Kidney epithelial cell (primary cell): ENCODE data around the gene RADIL. TPM values are rescaled to one million over a fixed set of nuclear protein-coding genes. Genes with fewer than 3 reads are reported as not detected.

Source experiments
- DNase-seq: peaks from one replicate; pipeline ENCODE4 v3.0.0-alpha.2; 2010; ENCODE audit warnings: low read depth
- H3K27me3 ChIP-seq: 2 replicates; pipeline ENCODE4 v1.6.0; 2011; ENCODE audit warnings: low read length; ENCODE audit not compliant: control insufficient read depth, insufficient read depth
- H3K36me3 ChIP-seq: 2 replicates; pipeline ENCODE4 v1.5.1; 2011; ENCODE audit warnings: low read length; ENCODE audit not compliant: control insufficient read depth, insufficient read depth
- H3K4me3 ChIP-seq: 2 replicates; pipeline ENCODE4 v1.5.1; 2011; ENCODE audit warnings: low read depth, mild to moderate bottlenecking, control low read depth, low read length
- CTCF ChIP-seq: IDR thresholded peaks from 2 replicates; pipeline ENCODE4 v1.5.1; 2011; ENCODE audit warnings: mild to moderate bottlenecking, moderate library complexity, low read length, control low read depth, inconsistent platforms; ENCODE audit not compliant: insufficient read depth, poor library complexity, severe bottlenecking
- total RNA-seq: library from RNA; depleted of rRNA; stranded (reverse); fragments of >200 nt; gene quantifications from 2 replicates; pipeline ENCODE4 v1.2.3, GENCODE V29; 2015

RADIL gene
- total RNA-seq, 1 donor from 2014 or later = 3.5 TPM

- H3K4me3 ChIP-seq = no peak overlapping the region
- no peaks in the 10 kb centered on the region for H3K36me3 ChIP-seq
- no peak for TF ChIP-seq CTCF
- H3K27me3 ChIP-seq = no peaks in the 10 kb centered on the region
- DNase-seq = no peak
Observed at GRCh38 chr7:4871056-4871680, 12.3 kb downstream of the RADIL start.

GRCh38 chr7:4868493-4868892 lies 15.0 kb downstream of the RADIL start:
- no peak for TF ChIP-seq CTCF
- H3K36me3 ChIP-seq = no peaks in the 10 kb centered on the region
- H3K27me3 ChIP-seq = no peaks in the 10 kb centered on the region
- H3K4me3 ChIP-seq = no peak overlapping the region
- DNase-seq = no peak

GRCh38 chr7:4866528-4867496 lies 16.7 kb downstream of the RADIL start:
- H3K4me3 ChIP-seq = no peak overlapping the region
- TF ChIP-seq CTCF = no peak
- peaks cover 6% of the 10 kb centered on the region for H3K27me3 ChIP-seq
- no peaks in the 10 kb centered on the region for H3K36me3 ChIP-seq
- no peak for DNase-seq

GRCh38 chr7:4862156-4862555 lies 21.4 kb downstream of the RADIL start:
- TF ChIP-seq CTCF = no peak
- no peaks in the 10 kb centered on the region for H3K36me3 ChIP-seq
- H3K27me3 ChIP-seq = peaks cover 9% of the 10 kb centered on the region
- DNase-seq = no peak
- H3K4me3 ChIP-seq = peak overlapping the region; percentile 38

- DNase-seq = no peak
- Histone ChIP-seq H3K27me3 (peaks cover 9% of the 10 kb centered on the region), H3K36me3 (no peaks in the 10 kb centered on the region), H3K4me3 (peak within 1 kb of the TSS; percentile 38)
- TF ChIP-seq CTCF = no peak
Observed at GRCh38 chr7:4861673-4862072, 21.8 kb downstream of the RADIL start, which contains the start of gene PAPOLB. Gene PAPOLB, minus strand, starts transcription at chr7:4862030. Its CDS starts 220 bp downstream, at chr7:4861810.
